ENCODE measurements around the gene ANTKMT. TPM values are rescaled to one million over a fixed set of nuclear protein-coding genes. Genes with fewer than 3 reads are reported as not detected.

The ANTKMT gene
- total and polyA plus RNA-seq, 12 donors: 23.3 to 91.1 (median 31.7) TPM

DNA sequence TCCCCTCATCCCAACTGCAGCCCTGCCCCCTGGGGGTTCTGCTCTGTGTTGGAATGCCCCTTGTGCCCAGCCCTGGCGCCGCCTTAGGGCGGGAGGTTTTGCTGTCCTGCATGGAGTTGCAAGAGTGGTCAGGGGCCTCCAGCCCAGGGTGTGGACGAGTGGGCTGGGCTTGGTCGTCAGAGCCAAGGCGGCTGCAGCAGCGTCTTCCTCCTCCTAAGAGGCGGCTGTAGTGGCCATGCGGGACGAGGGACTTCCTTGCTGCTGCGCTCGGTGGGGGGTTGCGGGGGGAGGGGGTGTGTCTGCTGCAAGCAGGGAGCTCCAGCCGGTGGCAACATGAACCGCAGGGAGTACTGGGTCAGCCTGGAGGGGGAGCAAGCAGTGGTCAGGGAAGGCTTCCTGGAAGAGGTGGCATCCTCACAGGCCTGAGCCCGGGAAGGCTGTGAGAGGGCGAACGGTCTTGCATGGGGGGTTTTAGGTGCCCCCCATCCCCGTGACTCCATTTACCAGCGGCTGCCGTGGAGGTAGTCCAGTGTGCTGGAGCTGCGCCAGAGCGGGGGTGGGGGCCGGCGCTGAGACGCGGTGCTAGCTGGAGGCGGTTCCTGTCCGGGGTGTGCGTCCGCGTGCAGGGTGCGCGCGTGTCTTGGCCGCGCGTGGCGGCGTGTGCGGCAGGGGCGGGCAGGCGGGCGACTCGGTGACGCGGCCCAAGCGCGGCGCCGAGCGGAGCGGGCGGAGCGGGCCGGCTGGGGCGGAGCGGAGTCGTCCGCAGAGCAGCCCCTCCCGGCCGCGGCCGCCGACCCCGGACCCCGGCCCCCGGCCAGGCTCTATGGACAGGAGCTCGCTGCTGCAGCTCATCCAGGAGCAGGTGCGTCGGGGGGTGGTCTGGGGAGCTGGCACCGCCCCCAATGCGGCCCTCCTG lies 45.7 kb upstream of the ANTKMT start, which contains the start of gene RHBDL1:
Gene RHBDL1 (plus strand): TSS at position 704 of the 916 bp plus-strand sequence. CDS start 120 bp downstream, at position 824.
- Histone ChIP-seq H3K4me3 (peak within 1 kb of the TSS in 9 of 10 donors; percentile 25 to 50 (median 40)), H3K9me3 (no peaks in the 10 kb centered on the region), H3K27ac (peak within 1 kb of the TSS in 8 of 10 donors; percentile 20 to 75 (median 45)), H3K4me1 (peaks cover 7 to 30% (median 21%) of the 10 kb centered on the region in 9 donors), H3K36me3 (peaks cover 0 to 42% (median 31%) of the 10 kb centered on the region in 9 donors), H3K27me3 (peaks cover 0 to 22% (median 0%) of the 10 kb centered on the region in 7 donors)
- ATAC-seq (no peak), DNase-seq (peak in 1 of 2 donors; percentile 61)
- intact Hi-C loops (cut with DNase I): no loop called here
- 5% methylated on average over 55 to 73 of the region's 73 CpGs for WGBS, 2 donors
- TF ChIP-seq, protein P1, sequence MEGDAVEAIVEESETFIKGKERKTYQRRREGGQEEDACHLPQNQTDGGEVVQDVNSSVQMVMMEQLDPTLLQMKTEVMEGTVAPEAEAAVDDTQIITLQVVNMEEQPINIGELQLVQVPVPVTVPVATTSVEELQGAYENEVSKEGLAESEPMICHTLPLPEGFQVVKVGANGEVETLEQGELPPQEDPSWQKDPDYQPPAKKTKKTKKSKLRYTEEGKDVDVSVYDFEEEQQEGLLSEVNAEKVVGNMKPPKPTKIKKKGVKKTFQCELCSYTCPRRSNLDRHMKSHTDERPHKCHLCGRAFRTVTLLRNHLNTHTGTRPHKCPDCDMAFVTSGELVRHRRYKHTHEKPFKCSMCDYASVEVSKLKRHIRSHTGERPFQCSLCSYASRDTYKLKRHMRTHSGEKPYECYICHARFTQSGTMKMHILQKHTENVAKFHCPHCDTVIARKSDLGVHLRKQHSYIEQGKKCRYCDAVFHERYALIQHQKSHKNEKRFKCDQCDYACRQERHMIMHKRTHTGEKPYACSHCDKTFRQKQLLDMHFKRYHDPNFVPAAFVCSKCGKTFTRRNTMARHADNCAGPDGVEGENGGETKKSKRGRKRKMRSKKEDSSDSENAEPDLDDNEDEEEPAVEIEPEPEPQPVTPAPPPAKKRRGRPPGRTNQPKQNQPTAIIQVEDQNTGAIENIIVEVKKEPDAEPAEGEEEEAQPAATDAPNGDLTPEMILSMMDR (IDR thresholded peaks at IDR 0.05): peak in 1 of 9 donors; percentile 4

DNA sequence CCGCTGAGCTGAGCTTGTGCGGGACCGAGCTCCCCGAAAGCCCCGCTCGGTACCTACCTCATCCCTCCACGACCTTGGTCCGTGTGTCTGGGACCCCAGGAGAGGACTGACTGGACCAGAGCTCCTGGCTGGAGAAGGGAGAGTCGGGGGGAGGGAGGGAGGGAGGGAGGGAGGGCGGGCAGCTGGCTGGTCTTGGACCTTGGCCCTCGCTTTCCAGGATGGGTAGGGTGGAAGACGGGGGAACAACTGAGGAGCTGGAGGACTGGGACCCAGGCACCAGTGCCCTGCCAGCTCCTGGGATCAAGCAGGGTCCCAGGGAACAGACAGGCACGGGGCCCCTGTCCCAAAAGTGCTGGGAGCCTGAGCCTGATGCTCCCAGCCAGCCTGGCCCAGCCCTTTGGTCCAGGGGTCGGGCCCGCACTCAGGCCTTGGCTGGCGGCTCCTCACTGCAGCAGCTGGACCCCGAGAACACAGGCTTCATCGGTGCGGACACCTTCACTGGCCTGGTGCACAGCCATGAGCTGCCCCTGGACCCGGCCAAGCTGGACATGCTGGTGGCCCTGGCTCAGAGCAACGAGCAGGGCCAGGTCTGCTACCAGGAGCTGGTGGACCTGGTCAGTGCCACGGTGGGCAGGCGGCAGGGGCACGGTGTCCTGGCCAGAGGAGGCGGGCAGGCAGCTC lies 44.9 kb upstream of the ANTKMT start:
- H3K36me3 ChIP-seq: peaks cover 0 to 34% (median 23%) of the 10 kb centered on the region in 9 donors
- no peak for DNase-seq
- TF ChIP-seq, protein P1 (IDR thresholded peaks at IDR 0.05): no peak

DNA sequence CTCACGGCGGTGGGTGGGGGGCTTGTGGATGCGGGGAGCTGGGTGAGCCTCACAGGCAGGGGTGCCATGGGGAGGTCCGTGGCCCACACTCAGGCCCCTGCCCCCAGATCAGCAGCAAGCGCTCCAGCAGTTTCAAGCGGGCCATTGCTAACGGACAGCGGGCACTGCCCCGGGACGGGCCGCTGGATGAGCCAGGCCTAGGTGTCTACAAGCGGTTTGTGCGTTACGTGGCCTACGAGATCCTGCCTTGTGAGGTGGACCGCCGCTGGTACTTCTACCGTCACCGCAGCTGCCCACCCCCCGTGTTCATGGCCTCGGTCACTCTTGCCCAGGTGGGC lies 44.4 kb upstream of the ANTKMT start:
- H3K27ac ChIP-seq: no peak overlapping the region
- 90% methylated on average over 21 of the region's 21 CpGs for WGBS, 2 donors
- intact Hi-C loops (cut with DNase I): no loop called here
- no peak for DNase-seq
- TF ChIP-seq, protein P1 (IDR thresholded peaks at IDR 0.05): no peak
- peaks cover 0 to 22% (median 0%) of the 10 kb centered on the region in 7 donors for H3K27me3 ChIP-seq
- peaks cover 14 to 38% (median 30%) of the 10 kb centered on the region in 9 donors for H3K4me1 ChIP-seq
- H3K4me3 ChIP-seq: no peak overlapping the region
- ATAC-seq: no peak
- H3K36me3 ChIP-seq: peaks cover 0 to 32% (median 21%) of the 10 kb centered on the region in 9 donors
- no peaks in the 10 kb centered on the region for H3K9me3 ChIP-seq

More for the DNA sequence above, 44.9 kb upstream of the ANTKMT start:
- 46 to 53% methylated on average over 23 to 25 of the region's 25 CpGs for WGBS, 2 donors
- intact Hi-C loops (cut with DNase I): no loop called here
- peaks cover 0 to 22% (median 0%) of the 10 kb centered on the region in 7 donors for H3K27me3 ChIP-seq
- peak overlapping the region in 9 of 10 donors; percentile 25 to 50 (median 40) for H3K4me3 ChIP-seq
- H3K27ac ChIP-seq: peak overlapping the region in 5 of 10 donors; percentile 12 to 75 (median 39)
- peaks cover 9 to 33% (median 25%) of the 10 kb centered on the region in 9 donors for H3K4me1 ChIP-seq
- ATAC-seq: no peak
- H3K9me3 ChIP-seq: no peaks in the 10 kb centered on the region

DNA sequence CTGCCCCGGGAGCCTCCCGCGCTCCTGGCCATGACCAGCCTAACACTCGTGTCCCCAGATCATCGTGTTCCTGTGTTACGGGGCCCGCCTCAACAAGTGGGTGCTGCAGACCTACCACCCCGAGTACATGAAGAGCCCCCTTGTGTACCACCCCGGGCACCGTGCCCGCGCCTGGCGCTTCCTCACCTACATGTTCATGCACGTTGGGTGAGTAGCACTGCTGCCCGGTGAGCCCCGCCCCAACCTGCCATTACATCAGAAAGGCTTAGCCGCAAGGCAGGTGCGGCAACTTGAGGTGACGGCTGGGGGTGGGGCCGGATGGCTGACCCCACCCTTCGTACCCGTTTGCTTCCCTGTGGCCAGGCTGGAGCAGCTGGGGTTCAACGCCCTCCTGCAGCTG lies 44.0 kb upstream of the ANTKMT start:
- ATAC-seq (no peak), DNase-seq (no peak)
- 73 to 75% methylated on average over 23 of the region's 23 CpGs for WGBS, 2 donors
- Histone ChIP-seq H3K27ac (no peak overlapping the region), H3K4me3 (no peak overlapping the region), H3K27me3 (peaks cover 0 to 22% (median 0%) of the 10 kb centered on the region in 7 donors), H3K9me3 (no peaks in the 10 kb centered on the region), H3K36me3 (peaks cover 0 to 32% (median 21%) of the 10 kb centered on the region in 9 donors), H3K4me1 (peaks cover 18 to 42% (median 34%) of the 10 kb centered on the region in 9 donors)
- intact Hi-C loops (cut with DNase I): no loop called here
- TF ChIP-seq, protein P1 (IDR thresholded peaks at IDR 0.05): no peak

Measured in heart right ventricle (tissue), 16 donors.